Progenitor cell of endocrine pancreas (in vitro differentiated cells): ENCODE data around the gene MRPL34. TPM values are rescaled to one million over a fixed set of nuclear protein-coding genes. Genes with fewer than 3 reads are reported as not detected.
A peak's percentile ranks its signal among the peaks of the same experiment; 100 is the strongest.

Source experiments
- DNase-seq: peaks from one replicate; pipeline ENCODE4 v3.0.0; 2021; ENCODE audit warnings: low spot score; ENCODE audit not compliant: unreplicated experiment
- H3K27ac Mint-ChIP-seq: 2 replicates; pipeline ENCODE4 v1.8.0; 2021; ENCODE audit warnings: mild to moderate bottlenecking, moderate library complexity, mixed read lengths
- H3K27me3 Mint-ChIP-seq: 2 replicates; pipeline ENCODE4 v1.8.0; 2021; ENCODE audit warnings: mixed read lengths
- H3K36me3 Mint-ChIP-seq: 2 replicates; pipeline ENCODE4 v1.8.0; 2022; ENCODE audit warnings: mixed read lengths; ENCODE audit not compliant: insufficient read depth
- H3K4me1 Mint-ChIP-seq: 2 replicates; pipeline ENCODE4 v1.8.0; 2021; ENCODE audit warnings: low read depth, mixed read lengths
- H3K4me3 Mint-ChIP-seq: 2 replicates; pipeline ENCODE4 v1.8.0; 2021; ENCODE audit warnings: low read depth, mild to moderate bottlenecking, moderate library complexity, mixed read lengths
- H3K9me3 Mint-ChIP-seq: 2 replicates; pipeline ENCODE4 v1.8.0; 2021; ENCODE audit warnings: low read depth, mixed read lengths
- CTCF ChIP-seq: fragments of 200-600 bp; sonication (generic); IDR thresholded peaks from one replicate; pipeline ENCODE4 v1.5.0; 2021; ENCODE audit warnings: antibody characterized with exemption, mild to moderate bottlenecking; ENCODE audit not compliant: unreplicated experiment
- long read RNA-seq: library from polyadenylated mRNA; unstranded; transcript quantifications from one replicate; pipeline ENCODE4 v2.0.0, GENCODE V29; 2020
- total RNA-seq: library from RNA; stranded (reverse); gene quantifications from 2 replicates; pipeline ENCODE4 v1.2.1, GENCODE V29; 2021

Gene MRPL34
- total RNA-seq: 54.0 and 54.4 TPM in 2 replicates
- long read RNA-seq, transcript MRPL34-201 (2 exons, 968 nt): major isoform, 13 of 14 reads
- long read RNA-seq, partial matches to known transcripts: 0 of 14 reads
- long read RNA-seq, other reads (novel, unspliced or antisense): 0 of 14 reads

GRCh38 chr19:17305517-17306284 is at the start of gene MRPL34:
Gene MRPL34, plus strand, starts transcription at chr19:17305872. Its CDS starts 21 bp downstream, at chr19:17305893.
- H3K36me3 Mint-ChIP-seq: no peaks in the 10 kb centered on the region
- no peaks in the 10 kb centered on the region for H3K27me3 Mint-ChIP-seq
- peaks cover 25% of the 10 kb centered on the region for H3K4me1 Mint-ChIP-seq
- TF ChIP-seq CTCF: peak; percentile 77
- H3K9me3 Mint-ChIP-seq: no peaks in the 10 kb centered on the region
- peak within 1 kb of the TSS; percentile 88 for H3K4me3 Mint-ChIP-seq
- peak; percentile 96 for DNase-seq
- peak within 1 kb of the TSS; percentile 91 for H3K27ac Mint-ChIP-seq

- H3K27ac Mint-ChIP-seq: no peak overlapping the region
- TF ChIP-seq CTCF: no peak
- DNase-seq: no peak
- no peak overlapping the region for H3K4me3 Mint-ChIP-seq
- H3K9me3 Mint-ChIP-seq: no peaks in the 10 kb centered on the region
- peaks cover 3% of the 10 kb centered on the region for H3K27me3 Mint-ChIP-seq
- peaks cover 2% of the 10 kb centered on the region for H3K4me1 Mint-ChIP-seq
- H3K36me3 Mint-ChIP-seq: no peaks in the 10 kb centered on the region
Measured at GRCh38 chr19:17256130-17256529, 49.5 kb upstream of the MRPL34 start.

- no peak overlapping the region for H3K4me3 Mint-ChIP-seq
- no peaks in the 10 kb centered on the region for H3K9me3 Mint-ChIP-seq
- no peak overlapping the region for H3K27ac Mint-ChIP-seq
- peaks cover 3% of the 10 kb centered on the region for H3K27me3 Mint-ChIP-seq
- no peak for DNase-seq
- no peak for TF ChIP-seq CTCF
- H3K36me3 Mint-ChIP-seq: no peaks in the 10 kb centered on the region
- peaks cover 2% of the 10 kb centered on the region for H3K4me1 Mint-ChIP-seq
Measured at GRCh38 chr19:17259118-17259780, 46.4 kb upstream of the MRPL34 start.

DNA sequence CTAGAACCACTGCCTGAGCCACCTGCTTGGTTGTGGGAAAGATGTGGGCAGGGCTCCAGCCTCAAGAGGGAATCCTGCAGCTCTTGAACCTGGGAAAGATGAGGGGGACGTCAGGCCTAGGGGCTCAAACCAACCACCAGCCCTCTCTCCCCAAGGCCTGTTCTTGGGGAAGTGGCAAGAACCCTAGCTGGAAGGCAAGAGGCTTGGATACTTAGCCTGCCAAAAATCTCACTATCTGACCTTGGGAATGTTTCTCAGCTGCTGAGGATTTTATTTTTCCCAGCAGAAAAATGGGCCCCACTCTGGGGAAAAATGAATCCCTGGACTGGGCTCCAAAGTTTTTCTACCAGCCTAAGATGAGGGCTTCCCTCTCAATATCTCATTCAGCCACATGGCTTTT is 45.7 kb upstream of the MRPL34 start:
- peaks cover 3% of the 10 kb centered on the region for H3K27me3 Mint-ChIP-seq
- H3K4me1 Mint-ChIP-seq: peaks cover 2% of the 10 kb centered on the region
- H3K4me3 Mint-ChIP-seq: no peak overlapping the region
- H3K27ac Mint-ChIP-seq: no peak overlapping the region
- H3K36me3 Mint-ChIP-seq: no peaks in the 10 kb centered on the region
- TF ChIP-seq CTCF: no peak
- no peak for DNase-seq
- no peaks in the 10 kb centered on the region for H3K9me3 Mint-ChIP-seq

- Mint-ChIP-seq H3K27ac (peak overlapping the region; percentile 27), H3K4me3 (no peak overlapping the region), H3K9me3 (no peaks in the 10 kb centered on the region), H3K36me3 (no peaks in the 10 kb centered on the region), H3K27me3 (peaks cover 3% of the 10 kb centered on the region), H3K4me1 (no peaks in the 10 kb centered on the region)
- TF ChIP-seq CTCF: peak; percentile 97
- peak; percentile 85 for DNase-seq
Measured at GRCh38 chr19:17260842-17261325, 44.8 kb upstream of the MRPL34 start.
